ENCODE results near the gene IQGAP2. TPM values are rescaled to one million over a fixed set of nuclear protein-coding genes. Genes with fewer than 3 reads are reported as not detected.
"Not testable (repeated sequence)": the region's sequence is repeated elsewhere in the genome, so short reads cannot be mapped to it uniquely, and the experiment has no call there.

The IQGAP2 gene
- total and polyA plus RNA-seq, 2 donors, result 20.7 to 33.3 TPM

GRCh38 chr5:76369668-76370067 lies 33.4 kb upstream of the IQGAP2 start:
- not testable (repeated sequence) for H3K27ac ChIP-seq (ENCODE audit: low read depth in 1 of 2, low read length in 1 of 2); H3K36me3 ChIP-seq (ENCODE audit: control insufficient read depth in 2 of 2, insufficient read depth in 2 of 2, low read length in 1 of 2); H3K27me3 ChIP-seq (ENCODE audit: control insufficient read depth in 2 of 2, insufficient read depth in 1 of 2, low read length in 1 of 2); DNase-seq (ENCODE audit: low read depth in 6 of 9, low spot score in 9 of 9); H3K9me3 ChIP-seq (ENCODE audit: control insufficient read depth in 2 of 2, insufficient read depth in 1 of 2, low read length in 1 of 2); H3K4me3 ChIP-seq (ENCODE audit: low read length in 2 of 2); H3K4me1 ChIP-seq (ENCODE audit: control insufficient read depth in 2 of 2, insufficient read depth in 2 of 2, low read length in 2 of 2)
- 47% methylated on average over 8 of the region's 8 CpGs for WGBS

GRCh38 chr5:76371960-76372322 lies 31.1 kb upstream of the IQGAP2 start:
- H3K9me3 ChIP-seq (ENCODE audit: control insufficient read depth in 2 of 2, insufficient read depth in 1 of 2, low read length in 1 of 2), result no peaks in the 10 kb centered on the region
- peaks cover 0 to 2% of the 10 kb centered on the region in 2 donors for H3K4me1 ChIP-seq (ENCODE audit: control insufficient read depth in 2 of 2, insufficient read depth in 2 of 2, low read length in 2 of 2)
- H3K27me3 ChIP-seq (ENCODE audit: control insufficient read depth in 2 of 2, insufficient read depth in 1 of 2, low read length in 1 of 2), result no peaks in the 10 kb centered on the region
- H3K36me3 ChIP-seq (ENCODE audit: control insufficient read depth in 2 of 2, insufficient read depth in 2 of 2, low read length in 1 of 2), result no peaks in the 10 kb centered on the region
- no peak overlapping the region for H3K27ac ChIP-seq (ENCODE audit: low read depth in 1 of 2, low read length in 1 of 2)
- 60% methylated on average over 2 of the region's 2 CpGs for WGBS
- DNase-seq (ENCODE audit: low read depth in 6 of 9, low spot score in 9 of 9), result no peak
- no peak overlapping the region for H3K4me3 ChIP-seq (ENCODE audit: low read length in 2 of 2)

GRCh38 chr5:76372323-76373054 lies 30.6 kb upstream of the IQGAP2 start:
- Histone ChIP-seq H3K4me3 (ENCODE audit: low read length in 2 of 2) (no peak overlapping the region), H3K4me1 (ENCODE audit: control insufficient read depth in 2 of 2, insufficient read depth in 2 of 2, low read length in 2 of 2) (peaks cover 0 to 2% of the 10 kb centered on the region in 2 donors), H3K9me3 (ENCODE audit: control insufficient read depth in 2 of 2, insufficient read depth in 1 of 2, low read length in 1 of 2) (no peaks in the 10 kb centered on the region), H3K36me3 (ENCODE audit: control insufficient read depth in 2 of 2, insufficient read depth in 2 of 2, low read length in 1 of 2) (no peaks in the 10 kb centered on the region), H3K27ac (ENCODE audit: low read depth in 1 of 2, low read length in 1 of 2) (no peak overlapping the region), H3K27me3 (ENCODE audit: control insufficient read depth in 2 of 2, insufficient read depth in 1 of 2, low read length in 1 of 2) (no peaks in the 10 kb centered on the region)
- 87% methylated on average over 11 of the region's 11 CpGs for WGBS
- no peak for DNase-seq (ENCODE audit: low read depth in 6 of 9, low spot score in 9 of 9)

- Histone ChIP-seq H3K36me3 (ENCODE audit: control insufficient read depth in 2 of 2, insufficient read depth in 2 of 2, low read length in 1 of 2) (no peaks in the 10 kb centered on the region), H3K9me3 (ENCODE audit: control insufficient read depth in 2 of 2, insufficient read depth in 1 of 2, low read length in 1 of 2) (no peaks in the 10 kb centered on the region), H3K27me3 (ENCODE audit: control insufficient read depth in 2 of 2, insufficient read depth in 1 of 2, low read length in 1 of 2) (no peaks in the 10 kb centered on the region), H3K27ac (ENCODE audit: low read depth in 1 of 2, low read length in 1 of 2) (no peak overlapping the region), H3K4me1 (ENCODE audit: control insufficient read depth in 2 of 2, insufficient read depth in 2 of 2, low read length in 2 of 2) (peaks cover 0 to 7% of the 10 kb centered on the region in 2 donors), H3K4me3 (ENCODE audit: low read length in 2 of 2) (no peak overlapping the region)
- WGBS, result 98% methylated on average over 3 of the region's 3 CpGs
- no peak for DNase-seq (ENCODE audit: low read depth in 6 of 9, low spot score in 9 of 9)
Measured at GRCh38 chr5:76376148-76376865, 26.8 kb upstream of the IQGAP2 start.

- H3K9me3 ChIP-seq (ENCODE audit: control insufficient read depth in 2 of 2, insufficient read depth in 1 of 2, low read length in 1 of 2), result no peaks in the 10 kb centered on the region
- no peak overlapping the region for H3K4me3 ChIP-seq (ENCODE audit: low read length in 2 of 2)
- peaks cover 0 to 7% of the 10 kb centered on the region in 2 donors for H3K4me1 ChIP-seq (ENCODE audit: control insufficient read depth in 2 of 2, insufficient read depth in 2 of 2, low read length in 2 of 2)
- no peaks in the 10 kb centered on the region for H3K36me3 ChIP-seq (ENCODE audit: control insufficient read depth in 2 of 2, insufficient read depth in 2 of 2, low read length in 1 of 2)
- no peak for DNase-seq (ENCODE audit: low read depth in 6 of 9, low spot score in 9 of 9)
- 95% methylated on average over 3 of the region's 3 CpGs for WGBS
- no peaks in the 10 kb centered on the region for H3K27me3 ChIP-seq (ENCODE audit: control insufficient read depth in 2 of 2, insufficient read depth in 1 of 2, low read length in 1 of 2)
- no peak overlapping the region for H3K27ac ChIP-seq (ENCODE audit: low read depth in 1 of 2, low read length in 1 of 2)
Measured at GRCh38 chr5:76376866-76377230, 26.2 kb upstream of the IQGAP2 start.

GRCh38 chr5:76378355-76378754 lies 24.7 kb upstream of the IQGAP2 start:
- no peaks in the 10 kb centered on the region for H3K27me3 ChIP-seq (ENCODE audit: control insufficient read depth in 2 of 2, insufficient read depth in 1 of 2, low read length in 1 of 2)
- 98% methylated on average over 6 of the region's 6 CpGs for WGBS

GRCh38 chr5:76379316-76379715 lies 23.8 kb upstream of the IQGAP2 start:
- 34% methylated on average over 5 of the region's 5 CpGs for WGBS
- H3K27ac ChIP-seq (ENCODE audit: low read depth in 1 of 2, low read length in 1 of 2), result no peak overlapping the region

More at GRCh38 chr5:76378355-76378754, 24.7 kb upstream of the IQGAP2 start:
- Histone ChIP-seq H3K27ac (ENCODE audit: low read depth in 1 of 2, low read length in 1 of 2) (no peak overlapping the region), H3K9me3 (ENCODE audit: control insufficient read depth in 2 of 2, insufficient read depth in 1 of 2, low read length in 1 of 2) (no peaks in the 10 kb centered on the region), H3K36me3 (ENCODE audit: control insufficient read depth in 2 of 2, insufficient read depth in 2 of 2, low read length in 1 of 2) (no peaks in the 10 kb centered on the region), H3K4me3 (ENCODE audit: low read length in 2 of 2) (no peak overlapping the region), H3K4me1 (ENCODE audit: control insufficient read depth in 2 of 2, insufficient read depth in 2 of 2, low read length in 2 of 2) (peaks cover 0 to 4% of the 10 kb centered on the region in 2 donors)
- no peak for DNase-seq (ENCODE audit: low read depth in 6 of 9, low spot score in 9 of 9)

GRCh38 chr5:76379855-76380254 lies 23.2 kb upstream of the IQGAP2 start:
- no peaks in the 10 kb centered on the region for H3K9me3 ChIP-seq (ENCODE audit: control insufficient read depth in 2 of 2, insufficient read depth in 1 of 2, low read length in 1 of 2)
- peaks cover 0 to 16% of the 10 kb centered on the region in 2 donors for H3K4me1 ChIP-seq (ENCODE audit: control insufficient read depth in 2 of 2, insufficient read depth in 2 of 2, low read length in 2 of 2)
- H3K36me3 ChIP-seq (ENCODE audit: control insufficient read depth in 2 of 2, insufficient read depth in 2 of 2, low read length in 1 of 2), result no peaks in the 10 kb centered on the region
- no peak overlapping the region for H3K27ac ChIP-seq (ENCODE audit: low read depth in 1 of 2, low read length in 1 of 2)
- H3K4me3 ChIP-seq (ENCODE audit: low read length in 2 of 2), result no peak overlapping the region
- H3K27me3 ChIP-seq (ENCODE audit: control insufficient read depth in 2 of 2, insufficient read depth in 1 of 2, low read length in 1 of 2), result no peaks in the 10 kb centered on the region
- 83% methylated on average over 1 of the region's 1 CpG for WGBS
- DNase-seq (ENCODE audit: low read depth in 6 of 9, low spot score in 9 of 9), result no peak

More at GRCh38 chr5:76379316-76379715, 23.8 kb upstream of the IQGAP2 start:
- Histone ChIP-seq H3K36me3 (ENCODE audit: control insufficient read depth in 2 of 2, insufficient read depth in 2 of 2, low read length in 1 of 2) (no peaks in the 10 kb centered on the region), H3K4me1 (ENCODE audit: control insufficient read depth in 2 of 2, insufficient read depth in 2 of 2, low read length in 2 of 2) (peaks cover 0 to 10% of the 10 kb centered on the region in 2 donors), H3K27me3 (ENCODE audit: control insufficient read depth in 2 of 2, insufficient read depth in 1 of 2, low read length in 1 of 2) (no peaks in the 10 kb centered on the region), H3K9me3 (ENCODE audit: control insufficient read depth in 2 of 2, insufficient read depth in 1 of 2, low read length in 1 of 2) (no peaks in the 10 kb centered on the region), H3K4me3 (ENCODE audit: low read length in 2 of 2) (no peak overlapping the region)
- DNase-seq (ENCODE audit: low read depth in 6 of 9, low spot score in 9 of 9), result no peak

GRCh38 chr5:76380346-76381066 lies 22.6 kb upstream of the IQGAP2 start:
- H3K9me3 ChIP-seq (ENCODE audit: control insufficient read depth in 2 of 2, insufficient read depth in 1 of 2, low read length in 1 of 2), result no peaks in the 10 kb centered on the region
- WGBS, result 88% methylated on average over 7 of the region's 7 CpGs

More at GRCh38 chr5:76380346-76381066, 22.6 kb upstream of the IQGAP2 start:
- Histone ChIP-seq H3K27ac (ENCODE audit: low read depth in 1 of 2, low read length in 1 of 2) (no peak overlapping the region), H3K4me1 (ENCODE audit: control insufficient read depth in 2 of 2, insufficient read depth in 2 of 2, low read length in 2 of 2) (peaks cover 0 to 22% of the 10 kb centered on the region in 2 donors), H3K4me3 (ENCODE audit: low read length in 2 of 2) (no peak overlapping the region), H3K36me3 (ENCODE audit: control insufficient read depth in 2 of 2, insufficient read depth in 2 of 2, low read length in 1 of 2) (no peaks in the 10 kb centered on the region), H3K27me3 (ENCODE audit: control insufficient read depth in 2 of 2, insufficient read depth in 1 of 2, low read length in 1 of 2) (no peaks in the 10 kb centered on the region)
- no peak for DNase-seq (ENCODE audit: low read depth in 6 of 9, low spot score in 9 of 9)

Measured in thymus (tissue), 11 donors.